Measurements from ENCODE around the gene VPS13D. TPM values are rescaled to one million over a fixed set of nuclear protein-coding genes. Genes with fewer than 3 reads are reported as not detected.

The VPS13D gene
- polyA plus RNA-seq, 1 of the 3 experiments (the other 2 are of a cell fraction), result 15.0 TPM

GRCh38 chr1:12228979-12229378 is 851 bp upstream of the VPS13D start:
- ChIA-PET CTCF (interaction anchor here (0.6 to 6.5 kb wide), 17 partner anchors 9 to 430 kb away, joined by 3 to 45 read pairs (median 5); no protein-coding TSS in a partner anchor), POLR2A (no interaction called here)
- H3K9ac ChIP-seq, result no peak overlapping the region
- no peak overlapping the region for H3K27ac ChIP-seq (ENCODE audit: low read depth in 2 of 2, low read length in 1 of 2)
- 0 out of 2 replicates have a peak, but pooled peaks cover 12% of the 10 kb centered on the region for H4K20me1 ChIP-seq (ENCODE audit: insufficient read depth)
- no peak overlapping the region; the same call in 1 of the 2 replicates for H2AFZ ChIP-seq (ENCODE audit: low read depth)
- DNase-seq, result no peak
- no peaks in the 10 kb centered on the region for H3K9me2 ChIP-seq
- H3K27me3 ChIP-seq (ENCODE audit: insufficient read depth), result no peaks in the 10 kb centered on the region
- no peaks in the 10 kb centered on the region for H3K9me3 ChIP-seq
- WGBS (ENCODE audit: low lambda C conversion rate), result 69% methylated on average over 7 of the region's 7 CpGs
- H3F3A ChIP-seq (replicated peaks; ENCODE audit: insufficient read depth), result no peaks in the 10 kb centered on the region
- H3K4me3 ChIP-seq (ENCODE audit: low read depth in 2 of 2, low read length in 1 of 2), result no peak overlapping the region
- H3K36me3 ChIP-seq (replicated peaks in 1 of 2; ENCODE audit: control insufficient read depth in 1 of 2, insufficient read depth in 2 of 2, low read length in 1 of 2), result no peaks in the 10 kb centered on the region
- peaks cover 40% of the 10 kb centered on the region for H3K79me2 ChIP-seq (ENCODE audit: insufficient read depth)
- no peak overlapping the region for H3K4me2 ChIP-seq
- peaks cover 6 to 7% of the 10 kb centered on the region in 2 experiments; a peak in 2 of 4 replicates for H3K4me1 ChIP-seq (ENCODE audit: control insufficient read depth in 1 of 2, insufficient read depth in 2 of 2, low read depth in 1 of 2, low read length in 1 of 2)
- TF ChIP-seq RCOR1 (IDR thresholded peaks at IDR 0.05; ENCODE audit: low read length), result no peak
- no peak for TF ChIP-seq FOXM1 (IDR thresholded peaks at IDR 0.05; ENCODE audit: low read depth)
- TF ChIP-seq RAD21 (IDR thresholded peaks at IDR 0.05; ENCODE audit: low read length), result no peak
- no peak for TF ChIP-seq USF2 (IDR thresholded peaks at IDR 0.05; ENCODE audit: borderline replicate concordance, low read depth, low read length)
- no peak for TF ChIP-seq TCF12 (IDR thresholded peaks at IDR 0.05)
- no peak for TF ChIP-seq TAF1 (IDR thresholded peaks at IDR 0.05; ENCODE audit: borderline replicate concordance, low read depth, low read length)
- TF ChIP-seq SMC3 (IDR thresholded peaks at IDR 0.05; ENCODE audit: low read depth, low read length), result no peak
- no peak for TF ChIP-seq SIN3A (IDR thresholded peaks at IDR 0.05; ENCODE audit: borderline replicate concordance, low read depth, low read length)

GRCh38 chr1:12229386-12229834 is 420 bp upstream of the VPS13D start:
- TF ChIP-seq FOSL2 (IDR thresholded peaks at IDR 0.05; ENCODE audit: borderline replicate concordance, low read depth), result no peak
- no peak for TF ChIP-seq ZBTB33 (IDR thresholded peaks at IDR 0.05; ENCODE audit: borderline replicate concordance, low read depth)
- no peak for TF ChIP-seq SIN3A (IDR thresholded peaks at IDR 0.05; ENCODE audit: borderline replicate concordance, low read depth, low read length)
- TF ChIP-seq RXRA (IDR thresholded peaks at IDR 0.05; ENCODE audit: borderline replicate concordance, low read depth), result no peak
- no peak for TF ChIP-seq TEAD4 (IDR thresholded peaks at IDR 0.05; ENCODE audit: borderline replicate concordance, insufficient read depth)
- no peak for TF ChIP-seq ELF1 (IDR thresholded peaks at IDR 0.05)
- Histone ChIP-seq H3K4me3 (ENCODE audit: low read depth in 2 of 2, low read length in 1 of 2) (peak overlapping the region in 1 of 2 experiments; percentile 76; a peak in 1 of 4 replicates), H3K9me3 (no peaks in the 10 kb centered on the region), H3K36me3 (replicated peaks in 1 of 2; ENCODE audit: control insufficient read depth in 1 of 2, insufficient read depth in 2 of 2, low read length in 1 of 2) (peaks cover 0 to 3% of the 10 kb centered on the region in 2 experiments), H3K9ac (no peak overlapping the region), H3K4me1 (ENCODE audit: control insufficient read depth in 1 of 2, insufficient read depth in 2 of 2, low read depth in 1 of 2, low read length in 1 of 2) (peaks cover 6 to 7% of the 10 kb centered on the region in 2 experiments; a peak in 2 of 4 replicates), H4K20me1 (ENCODE audit: insufficient read depth) (0 out of 2 replicates have a peak, but pooled peaks cover 12% of the 10 kb centered on the region), H3F3A (replicated peaks; ENCODE audit: insufficient read depth) (no peaks in the 10 kb centered on the region), H2AFZ (ENCODE audit: low read depth) (no peak overlapping the region; the same call in 1 of the 2 replicates), H3K27ac (ENCODE audit: low read depth in 2 of 2, low read length in 1 of 2) (no peak overlapping the region), H3K79me2 (ENCODE audit: insufficient read depth) (peaks cover 42% of the 10 kb centered on the region), H3K9me2 (no peaks in the 10 kb centered on the region), H3K4me2 (no peak overlapping the region), H3K27me3 (ENCODE audit: insufficient read depth) (no peaks in the 10 kb centered on the region)
- DNase-seq, result no peak
- CTCF ChIA-PET, result interaction anchor here (0.6 to 6.5 kb wide), 17 partner anchors 9 to 429 kb away, joined by 3 to 45 read pairs (median 5); no protein-coding TSS in a partner anchor
- 67% methylated on average over 13 of the region's 13 CpGs for WGBS (ENCODE audit: low lambda C conversion rate)
- POLR2A ChIA-PET, result no interaction called here

Measured in SK-N-SH (cell line).